ENCODE measurements around the gene VPS37B.
A peak's percentile ranks its signal among the peaks of the same experiment; 100 is the strongest.

The VPS37B gene

DNA sequence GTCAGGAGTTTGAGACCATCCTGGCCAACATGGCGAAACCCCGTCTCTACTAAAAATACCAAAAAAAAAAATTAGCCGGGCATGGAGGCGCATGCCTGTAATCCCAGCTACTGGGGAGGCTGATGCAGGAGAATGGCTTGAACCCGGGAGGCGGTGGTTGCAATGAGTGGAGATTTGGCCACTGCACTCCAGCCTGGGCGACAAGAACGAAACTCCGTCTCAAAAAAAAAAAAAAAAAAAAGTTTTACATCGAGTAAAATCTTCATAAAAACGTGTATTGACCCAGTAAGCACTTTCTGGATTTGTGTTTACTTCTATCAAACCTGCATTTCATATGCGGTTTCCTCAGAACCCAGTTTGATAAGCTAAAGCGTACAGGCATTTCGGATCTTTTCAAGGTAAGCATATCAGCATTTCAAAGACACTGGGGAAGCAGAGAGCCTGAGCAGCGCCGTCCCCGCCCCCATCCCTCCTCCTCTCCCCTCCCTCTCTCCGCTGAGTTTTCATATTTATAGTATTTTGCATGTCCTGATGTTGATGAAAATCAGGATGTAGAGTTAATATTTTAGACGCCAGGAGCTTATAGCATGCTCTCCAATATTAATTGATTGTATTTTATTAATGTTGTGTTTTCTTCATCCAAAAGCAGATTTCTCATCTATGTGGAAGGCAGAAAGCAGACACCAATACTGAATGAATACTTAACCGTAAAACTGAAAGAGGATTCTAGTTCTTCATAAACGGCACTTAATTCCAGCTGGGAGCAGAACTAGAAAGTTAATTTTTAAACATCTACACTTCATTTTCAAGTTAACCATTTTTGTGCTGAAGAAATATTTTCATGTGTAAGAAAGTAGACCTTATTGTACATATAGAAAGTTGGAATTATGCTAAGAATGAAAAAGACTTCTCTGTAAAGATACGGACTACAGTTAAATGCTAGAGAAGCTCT, 69.9 kb downstream of the VPS37B start:
- ChIA-PET CTCF (interaction anchor here (0.6 to 3.9 kb wide), 2 partner anchors 29 to 32 kb away, joined by 3 to 35 read pairs; no protein-coding TSS in a partner anchor), POLR2A (interaction anchor here (0.8 to 0.9 kb wide), 2 partner anchors 8 to 10 kb away, joined by 3 read pairs; no protein-coding TSS in a partner anchor)
- TF ChIP-seq ZNF600 (tag by site-specific recombination; IDR thresholded peaks at IDR 0.05) (peak; percentile 32), KLF9 (tag by site-specific recombination; IDR thresholded peaks at IDR 0.05; ENCODE audit: low read depth) (0 out of 2 replicates have a peak, but pooled peaks have one; percentile 21), ZNF335 (tag by site-specific recombination; conservative IDR thresholded peaks at IDR 0.05) (peak; percentile 91), ZBTB17 (tag by site-specific recombination; IDR thresholded peaks at IDR 0.05) (0 out of 2 replicates have a peak, but pooled peaks have one; percentile 45), ZNF354C (tag by site-specific recombination; IDR thresholded peaks at IDR 0.05; ENCODE audit: borderline replicate concordance, low read depth) (no peak), PRDM1 (tag by site-specific recombination; IDR thresholded peaks at IDR 0.05) (peak; percentile 54; the same call in 1 of the 2 replicates), ZNF366 (tag by site-specific recombination; conservative IDR thresholded peaks at IDR 0.05) (peak; percentile 58)
- TF ChIP-seq, protein P1, sequence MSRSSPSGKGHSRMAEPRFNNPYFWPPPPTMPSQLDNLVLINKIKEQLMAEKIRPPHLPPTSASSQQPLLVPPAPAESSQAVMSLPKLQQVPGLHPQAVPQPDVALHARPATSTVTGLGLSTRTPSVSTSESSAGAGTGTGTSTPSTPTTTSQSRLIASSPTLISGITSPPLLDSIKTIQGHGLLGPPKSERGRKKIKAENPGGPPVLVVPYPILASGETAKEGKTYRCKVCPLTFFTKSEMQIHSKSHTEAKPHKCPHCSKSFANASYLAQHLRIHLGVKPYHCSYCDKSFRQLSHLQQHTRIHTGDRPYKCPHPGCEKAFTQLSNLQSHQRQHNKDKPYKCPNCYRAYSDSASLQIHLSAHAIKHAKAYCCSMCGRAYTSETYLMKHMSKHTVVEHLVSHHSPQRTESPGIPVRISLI (tag by site-specific recombination; IDR thresholded peaks at IDR 0.05): 0 out of 2 replicates have a peak, but pooled peaks have one; percentile 22
- TF ChIP-seq, protein P2, sequence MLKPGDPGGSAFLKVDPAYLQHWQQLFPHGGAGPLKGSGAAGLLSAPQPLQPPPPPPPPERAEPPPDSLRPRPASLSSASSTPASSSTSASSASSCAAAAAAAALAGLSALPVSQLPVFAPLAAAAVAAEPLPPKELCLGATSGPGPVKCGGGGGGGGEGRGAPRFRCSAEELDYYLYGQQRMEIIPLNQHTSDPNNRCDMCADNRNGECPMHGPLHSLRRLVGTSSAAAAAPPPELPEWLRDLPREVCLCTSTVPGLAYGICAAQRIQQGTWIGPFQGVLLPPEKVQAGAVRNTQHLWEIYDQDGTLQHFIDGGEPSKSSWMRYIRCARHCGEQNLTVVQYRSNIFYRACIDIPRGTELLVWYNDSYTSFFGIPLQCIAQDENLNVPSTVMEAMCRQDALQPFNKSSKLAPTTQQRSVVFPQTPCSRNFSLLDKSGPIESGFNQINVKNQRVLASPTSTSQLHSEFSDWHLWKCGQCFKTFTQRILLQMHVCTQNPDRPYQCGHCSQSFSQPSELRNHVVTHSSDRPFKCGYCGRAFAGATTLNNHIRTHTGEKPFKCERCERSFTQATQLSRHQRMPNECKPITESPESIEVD (tag by site-specific recombination; IDR thresholded peaks at IDR 0.05): peak; percentile 87
- TF ChIP-seq, protein P3, sequence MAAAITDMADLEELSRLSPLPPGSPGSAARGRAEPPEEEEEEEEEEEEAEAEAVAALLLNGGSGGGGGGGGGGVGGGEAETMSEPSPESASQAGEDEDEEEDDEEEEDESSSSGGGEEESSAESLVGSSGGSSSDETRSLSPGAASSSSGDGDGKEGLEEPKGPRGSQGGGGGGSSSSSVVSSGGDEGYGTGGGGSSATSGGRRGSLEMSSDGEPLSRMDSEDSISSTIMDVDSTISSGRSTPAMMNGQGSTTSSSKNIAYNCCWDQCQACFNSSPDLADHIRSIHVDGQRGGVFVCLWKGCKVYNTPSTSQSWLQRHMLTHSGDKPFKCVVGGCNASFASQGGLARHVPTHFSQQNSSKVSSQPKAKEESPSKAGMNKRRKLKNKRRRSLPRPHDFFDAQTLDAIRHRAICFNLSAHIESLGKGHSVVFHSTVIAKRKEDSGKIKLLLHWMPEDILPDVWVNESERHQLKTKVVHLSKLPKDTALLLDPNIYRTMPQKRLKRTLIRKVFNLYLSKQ (tag by site-specific recombination; IDR thresholded peaks at IDR 0.05; ENCODE audit: borderline replicate concordance): no peak
- Histone ChIP-seq H3K27ac (ENCODE audit: extremely low read depth, low read depth, low read length) (no peak overlapping the region), H3K36me3 (ENCODE audit: control insufficient read depth in 2 of 2, insufficient read depth in 1 of 2, low read length in 2 of 2) (no peaks in the 10 kb centered on the region), H3K4me1 (ENCODE audit: control insufficient read depth, insufficient read depth, low read length) (peaks cover 10% of the 10 kb centered on the region), H3K9me3 (ENCODE audit: control insufficient read depth, insufficient read depth, low read depth, low read length) (no peaks in the 10 kb centered on the region), H3K4me3 (ENCODE audit: low read depth, low read length) (peak overlapping the region; percentile 36)

DNA sequence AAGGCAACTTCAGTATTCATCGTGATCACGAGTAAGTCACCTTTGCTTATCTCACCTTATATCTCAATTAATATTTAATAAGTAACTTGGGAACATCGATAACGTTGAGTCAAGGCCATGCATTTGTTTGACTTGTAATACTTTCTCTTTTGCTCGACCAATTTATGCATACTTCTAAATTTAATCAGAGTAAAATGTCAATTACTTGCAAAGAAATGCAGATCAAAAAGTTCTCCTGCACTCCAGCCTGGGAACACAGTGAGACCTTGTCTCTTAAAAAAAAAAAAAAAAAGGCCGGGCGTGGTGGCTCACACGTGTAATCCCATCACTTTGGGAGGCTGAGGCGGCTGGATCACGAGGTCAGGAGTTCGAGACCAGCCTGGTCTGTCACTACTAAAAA, 72.5 kb downstream of the VPS37B start:
- POLR2A ChIA-PET: no interaction called here
- Histone ChIP-seq H3K4me1 (ENCODE audit: control insufficient read depth, insufficient read depth, low read length) (peaks cover 10% of the 10 kb centered on the region), H3K4me3 (ENCODE audit: low read depth, low read length) (no peak overlapping the region), H3K27ac (ENCODE audit: extremely low read depth, low read depth, low read length) (no peak overlapping the region), H3K9me3 (ENCODE audit: control insufficient read depth, insufficient read depth, low read depth, low read length) (no peaks in the 10 kb centered on the region), H3K36me3 (ENCODE audit: control insufficient read depth in 2 of 2, insufficient read depth in 1 of 2, low read length in 2 of 2) (no peaks in the 10 kb centered on the region)
- CTCF ChIA-PET: interaction anchor here (0.7 to 1.0 kb wide), 2 partner anchors 101 to 792 kb away, joined by 3 read pairs; no protein-coding TSS in a partner anchor
- TF ChIP-seq FEZF1 (tag by site-specific recombination; IDR thresholded peaks at IDR 0.05): no peak
- no peak for TF ChIP-seq REPIN1 (tag by site-specific recombination; IDR thresholded peaks at IDR 0.05; ENCODE audit: low read depth)
- TF ChIP-seq ZNF324 (tag by site-specific recombination; IDR thresholded peaks at IDR 0.05): no peak
- no peak for TF ChIP-seq ZNF10 (tag by site-specific recombination; IDR thresholded peaks at IDR 0.05)
- TF ChIP-seq ZNF239 (tag by site-specific recombination; IDR thresholded peaks at IDR 0.05): no peak
- TF ChIP-seq ZNF626 (tag by site-specific recombination; IDR thresholded peaks at IDR 0.05): no peak
- TF ChIP-seq ZNF580 (tag by site-specific recombination; IDR thresholded peaks at IDR 0.05): no peak
- TF ChIP-seq ZNF521 (tag by site-specific recombination; IDR thresholded peaks at IDR 0.05): no peak
- no peak for TF ChIP-seq ZFP41 (tag by site-specific recombination; IDR thresholded peaks at IDR 0.05; ENCODE audit: borderline replicate concordance)

Measured in HEK293 (cell line).